NCI-H2029 (cell line): ENCODE results near the gene DPH2.

Experiments used
- DNase-seq: peaks from one replicate; lab custom pipeline; 2025; lab: John Stamatoyannopoulos, UW

DPH2 gene

GRCh38 chr1:43969746-43970466 is at the start of gene DPH2:
Gene DPH2, plus strand, starts transcription at chr1:43970010. Its CDS starts 166 bp downstream, at chr1:43970176.
- peak; percentile 100 for DNase-seq

GRCh38 chr1:43921022-43921421 is 48.8 kb upstream of the DPH2 start:
- DNase-seq, result no peak

GRCh38 chr1:43924516-43924915 is 45.3 kb upstream of the DPH2 start:
- no peak for DNase-seq

GRCh38 chr1:43925846-43926245 is 44.0 kb upstream of the DPH2 start:
- no peak for DNase-seq

- peak; percentile 12 for DNase-seq
Measured at GRCh38 chr1:43930168-43930948, 39.5 kb upstream of the DPH2 start.

GRCh38 chr1:43930949-43931275 is 38.9 kb upstream of the DPH2 start:
- DNase-seq, result no peak

- DNase-seq, result no peak
Measured at GRCh38 chr1:43931711-43932660, 37.8 kb upstream of the DPH2 start.

- DNase-seq, result no peak
Measured at GRCh38 chr1:43932786-43933385, 36.9 kb upstream of the DPH2 start.

GRCh38 chr1:43933386-43934100 is 36.3 kb upstream of the DPH2 start, which contains the start of gene ARTN:
Gene ARTN, plus strand, starts transcription at chr1:43933801. Its CDS starts 1,856 bp downstream, at chr1:43935657.
- peak; percentile 48 for DNase-seq

GRCh38 chr1:43934101-43934985 is 35.5 kb upstream of the DPH2 start:
- peak; percentile 87 for DNase-seq

GRCh38 chr1:43934986-43935324 is 34.9 kb upstream of the DPH2 start:
- no peak for DNase-seq

- peak; percentile 80 for DNase-seq
Measured at GRCh38 chr1:43935711-43936427, 33.9 kb upstream of the DPH2 start.

GRCh38 chr1:43936431-43937151 is 33.2 kb upstream of the DPH2 start:
- peak; percentile 70 for DNase-seq

GRCh38 chr1:43937179-43937865 is 32.5 kb upstream of the DPH2 start:
- no peak for DNase-seq

GRCh38 chr1:43938383-43938782 is 31.4 kb upstream of the DPH2 start:
- DNase-seq, result no peak

GRCh38 chr1:43938892-43939587 is 30.8 kb upstream of the DPH2 start:
- DNase-seq, result no peak

- DNase-seq, result no peak
Measured at GRCh38 chr1:43942411-43942810, 27.4 kb upstream of the DPH2 start.

- no peak for DNase-seq
Measured at GRCh38 chr1:43944860-43945259, 24.9 kb upstream of the DPH2 start.
